Left cardiac atrium (tissue), 4 donors: Measurements from ENCODE around the gene GIMAP5. TPM values are rescaled to one million over a fixed set of nuclear protein-coding genes. Genes with fewer than 3 reads are reported as not detected.
"Not testable (repeated sequence)": the region's sequence is repeated elsewhere in the genome, so short reads cannot be mapped to it uniquely, and the experiment has no call there.

Experiments
- ATAC-seq, 2 donors: fragments of 200-7000 bp; cut with Tn5 transposase; one replicate each; pipeline ENCODE4 v1.9.1; 2020; ENCODE audit warnings: mild to moderate bottlenecking in 2 of 2, moderate library complexity in 2 of 2
- DNase-seq: peaks from one replicate; pipeline ENCODE4 v3.0.0-alpha.2; 2020
- intact Hi-C, 2 donors: fragments of 100-400 bp; cut with DNase I; formaldehyde crosslinking; loops; one replicate each; pipeline versions ENCODE4 v1.14.1 to v1.15.1; 2022 to 2023
- total RNA-seq, 2 donors: library from RNA; stranded (reverse); fragmentation: NEBNext Ultra II Directional; extraction: Animal tissue kit (Norgen Biotek cat#: 25700); gene quantifications; one replicate each; pipeline ENCODE4 v1.2.1, GENCODE V29; 2021
- donor health status: DM: no; HTN: yes; CAD: no.
- donor health status: DM: no; HTN: yes; CAD: no; lungs with severe emphysema.
- donor health status: DM: yes; HTN: yes; CAD: no.
- donor health status: Dilated cardiomyopathy.

The GIMAP5 gene
- total RNA-seq, 2 donors from 2014 or later, result 18.6 to 25.6 TPM

- ATAC-seq (no peak), DNase-seq (no peak)
- intact Hi-C loops, result no loop called here
These were observed 17.7 kb downstream of the GIMAP5 start for GRCh38 chr7:150754951-150755350.

GRCh38 chr7:150755473-150756099 lies 18.4 kb downstream of the GIMAP5 start:
- ATAC-seq (peak; percentile 36 to 55), DNase-seq (peak; percentile 49)
- intact Hi-C loops, result loop anchor here in 1 of 2 donors (2.0 kb wide), 1 partner anchor 307 kb away; no protein-coding TSS in a partner anchor

- DNase-seq (no peak), ATAC-seq (no peak)
- intact Hi-C loops, result loop anchor here in 1 of 2 donors (2.0 kb wide), 1 partner anchor 307 kb away; no protein-coding TSS in a partner anchor
These were observed 18.9 kb downstream of the GIMAP5 start for GRCh38 chr7:150756166-150756565.

- DNase-seq (no peak), ATAC-seq (no peak)
- intact Hi-C loops, result loop anchor here in 1 of 2 donors (2.0 kb wide), 1 partner anchor 308 kb away; no protein-coding TSS in a partner anchor
These were observed 19.6 kb downstream of the GIMAP5 start for GRCh38 chr7:150756858-150757257.

- no peak for DNase-seq
- ATAC-seq, result no peak
- intact Hi-C loops, result no loop called here
These were observed 22.3 kb downstream of the GIMAP5 start for GRCh38 chr7:150759479-150759878.

GRCh38 chr7:150766334-150766709 lies 29.1 kb downstream of the GIMAP5 start:
- no peak for DNase-seq
- ATAC-seq, result no peak
- intact Hi-C loops, result no loop called here

GRCh38 chr7:150769768-150770167 lies 32.5 kb downstream of the GIMAP5 start:
- DNase-seq (no peak), ATAC-seq (no peak)
- intact Hi-C loops, result no loop called here

- intact Hi-C loops, ATAC-seq, DNase-seq: not testable (repeated sequence)
These were observed 36.9 kb downstream of the GIMAP5 start for GRCh38 chr7:150774131-150774530.

GRCh38 chr7:150778014-150778737 lies 41.0 kb downstream of the GIMAP5 start:
- ATAC-seq, result no peak
- DNase-seq, result no peak
- intact Hi-C loops, result loop anchor here in 1 of 2 donors (2.0 to 5.0 kb wide), 3 partner anchors 84 to 209 kb away; no protein-coding TSS in a partner anchor

- peak; percentile 88 to 95 for ATAC-seq
These were observed 41.6 kb downstream of the GIMAP5 start for GRCh38 chr7:150778738-150779301.

GRCh38 chr7:150780292-150780691 lies 43.1 kb downstream of the GIMAP5 start:
- ATAC-seq (no peak), DNase-seq (no peak)
- intact Hi-C loops, result loop anchor here in 1 of 2 donors (5.0 kb wide), 1 partner anchor 97 kb away; no protein-coding TSS in a partner anchor

More at GRCh38 chr7:150778738-150779301, 41.6 kb downstream of the GIMAP5 start:
- intact Hi-C loops, result loop anchor here in 1 of 2 donors (2.0 to 5.0 kb wide), 3 partner anchors 83 to 208 kb away; no protein-coding TSS in a partner anchor
- peak; percentile 87 for DNase-seq

- no peak for DNase-seq
- no peak for ATAC-seq
- intact Hi-C loops, result loop anchor here in 1 of 2 donors (5.0 kb wide), 1 partner anchor 96 kb away; no protein-coding TSS in a partner anchor
These were observed 43.9 kb downstream of the GIMAP5 start for GRCh38 chr7:150781103-150781502.

GRCh38 chr7:150781961-150782360 lies 44.7 kb downstream of the GIMAP5 start:
- no peak for ATAC-seq
- intact Hi-C loops, result loop anchor here in 1 of 2 donors (5.0 kb wide), 1 partner anchor 95 kb away; no protein-coding TSS in a partner anchor
- DNase-seq, result no peak

GRCh38 chr7:150784120-150784736 lies 47.0 kb downstream of the GIMAP5 start:
- peak in 1 of 2 donors; percentile 5 for ATAC-seq
- DNase-seq, result no peak
- intact Hi-C loops, result loop anchor here in 1 of 2 donors (5.0 kb wide), 1 partner anchor 93 kb away; no protein-coding TSS in a partner anchor

GRCh38 chr7:150784954-150785353 lies 47.7 kb downstream of the GIMAP5 start:
- intact Hi-C loops, result loop anchor here in 1 of 2 donors (5.0 kb wide), 1 partner anchor 92 kb away; no protein-coding TSS in a partner anchor
- peak; percentile 8 to 50 for ATAC-seq
- no peak for DNase-seq

GRCh38 chr7:150787321-150788281 lies 50.4 kb downstream of the GIMAP5 start:
- intact Hi-C loops, result no loop called here
- ATAC-seq, result peak; percentile 46 to 51
- no peak for DNase-seq

GRCh38 chr7:150788474-150789269 lies 51.5 kb downstream of the GIMAP5 start:
- peak; percentile 70 to 77 for ATAC-seq
- intact Hi-C loops, result no loop called here
- peak; percentile 86 for DNase-seq
